GM18502 (cell line): ENCODE data around the gene TRIO.

Experiments
- ATAC-seq: cut with Tn5 transposase; IDR thresholded peaks from one replicate; pipeline ENCODE4 v1.9.1; 2021; ENCODE audit warnings: mild to moderate bottlenecking; ENCODE audit not compliant: unreplicated experiment, poor library complexity

Gene TRIO

DNA sequence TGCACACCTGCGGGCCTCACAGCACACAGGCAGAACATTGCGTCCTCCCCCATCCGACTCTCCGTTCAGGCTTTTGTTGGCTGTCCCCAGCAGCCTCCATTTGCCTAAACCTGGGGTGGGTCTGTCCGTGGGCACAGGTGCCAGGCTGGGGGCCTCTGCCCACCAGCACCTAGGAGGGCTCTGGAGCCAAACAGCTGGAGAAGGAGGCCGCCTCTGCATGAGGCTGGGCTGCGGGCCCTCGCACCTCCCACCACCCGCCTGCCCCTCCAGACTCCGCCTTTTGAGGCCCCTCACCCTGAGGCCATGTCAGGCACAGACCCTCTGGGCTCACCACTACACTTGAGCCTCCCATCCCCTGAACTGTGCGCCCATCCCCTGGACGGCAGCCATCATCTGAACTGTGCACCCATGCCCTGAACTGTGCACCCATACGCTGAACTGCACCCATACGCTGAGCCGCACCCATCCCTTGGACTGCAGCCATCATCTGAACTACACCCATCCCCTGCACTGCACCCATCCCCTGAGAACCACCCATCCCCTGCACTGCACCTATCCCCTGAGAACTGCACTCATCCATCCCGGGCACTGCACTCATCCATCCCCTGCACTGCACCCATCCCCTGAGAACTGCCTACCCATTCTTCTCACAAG lies 340.5 kb downstream of the TRIO start:
- no peak for ATAC-seq

DNA sequence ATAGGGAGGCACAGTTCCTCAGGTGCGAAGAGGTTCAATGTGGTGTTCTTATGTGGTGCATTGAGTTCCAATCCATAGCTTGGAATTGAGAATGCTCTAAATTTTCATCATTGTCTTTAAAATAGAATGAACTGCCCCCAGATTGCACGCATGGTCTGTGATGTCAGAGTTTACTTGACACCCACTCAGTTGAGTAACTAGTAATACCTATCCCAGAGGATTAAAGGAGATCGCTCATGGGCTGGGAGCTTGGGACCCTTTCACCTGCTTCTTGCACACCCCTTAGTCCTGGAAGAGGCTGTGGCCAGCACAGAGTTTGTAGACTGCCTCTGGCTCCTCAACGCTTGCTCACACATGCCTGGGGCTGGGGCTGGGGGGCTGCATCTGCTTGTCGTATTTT lies 343.3 kb downstream of the TRIO start:
- no peak for ATAC-seq

DNA sequence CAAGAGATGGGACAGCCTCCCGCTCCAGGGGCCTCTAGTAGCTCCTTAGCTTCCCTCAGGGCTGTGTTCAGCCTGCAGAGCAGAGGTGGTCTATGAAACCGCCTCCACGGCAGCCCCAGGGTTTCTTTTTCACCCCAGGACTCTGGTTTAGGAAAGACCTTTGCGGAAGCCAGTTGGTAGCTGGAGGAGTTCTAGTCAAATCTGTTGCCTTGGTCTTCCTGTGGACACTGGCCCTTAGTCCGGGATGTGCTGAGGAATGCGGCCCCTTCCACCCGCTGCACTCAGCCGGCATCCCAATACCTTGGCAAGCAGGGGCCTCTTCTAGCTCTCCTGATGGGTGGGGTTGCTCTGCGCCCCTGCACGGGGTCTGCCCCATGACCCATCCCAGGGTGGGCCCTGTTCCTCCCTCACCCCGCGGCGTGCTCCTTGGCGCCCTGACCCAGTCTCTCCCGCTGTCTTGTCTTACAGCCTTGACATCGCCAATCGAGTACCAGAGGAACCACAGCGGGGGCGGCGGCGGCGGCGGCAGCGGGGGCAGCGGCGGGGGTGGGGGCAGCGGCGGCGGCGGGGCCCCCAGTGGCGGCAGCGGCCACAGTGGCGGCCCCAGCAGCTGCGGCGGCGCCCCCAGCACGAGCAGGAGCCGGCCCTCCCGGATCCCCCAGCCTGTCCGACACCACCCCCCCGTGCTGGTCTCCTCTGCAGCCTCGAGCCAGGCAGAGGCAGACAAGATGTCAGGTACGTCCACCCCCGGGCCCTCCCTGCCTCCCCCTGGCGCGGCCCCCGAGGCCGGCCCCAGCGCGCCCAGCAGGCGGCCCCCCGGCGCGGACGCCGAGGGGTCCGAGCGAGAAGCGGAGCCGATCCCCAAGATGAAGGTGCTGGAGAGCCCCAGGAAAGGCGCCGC lies 344.1 kb downstream of the TRIO start:
- ATAC-seq: no peak

DNA sequence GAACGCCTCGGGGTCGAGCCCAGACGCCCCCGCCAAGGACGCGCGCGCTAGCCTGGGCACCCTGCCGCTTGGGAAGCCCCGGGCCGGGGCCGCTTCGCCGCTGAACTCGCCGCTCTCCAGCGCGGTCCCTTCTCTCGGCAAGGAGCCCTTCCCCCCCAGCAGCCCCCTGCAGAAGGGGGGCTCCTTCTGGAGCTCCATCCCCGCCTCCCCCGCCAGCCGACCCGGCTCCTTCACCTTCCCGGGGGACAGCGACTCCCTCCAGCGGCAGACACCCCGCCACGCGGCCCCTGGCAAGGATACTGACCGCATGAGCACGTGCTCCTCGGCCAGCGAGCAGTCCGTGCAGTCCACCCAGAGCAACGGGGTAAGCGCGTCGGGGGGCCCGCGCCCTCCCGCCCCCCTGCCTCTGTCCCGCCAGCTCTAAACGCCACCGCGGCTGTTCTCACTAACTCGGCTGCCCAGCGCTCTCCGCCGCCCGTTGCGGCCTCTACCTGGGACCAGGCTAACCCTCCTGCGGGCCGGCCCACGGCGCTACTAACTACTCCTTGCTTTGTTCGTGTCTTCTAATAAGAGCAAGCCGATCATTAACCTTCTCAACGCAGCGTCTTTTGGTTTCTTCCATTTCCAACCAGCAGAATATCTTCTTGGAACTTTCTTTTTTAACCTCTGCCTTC lies 344.9 kb downstream of the TRIO start:
- no peak for ATAC-seq

GRCh38 chr5:14488709-14489108 lies 345.6 kb downstream of the TRIO start:
- ATAC-seq: no peak

DNA sequence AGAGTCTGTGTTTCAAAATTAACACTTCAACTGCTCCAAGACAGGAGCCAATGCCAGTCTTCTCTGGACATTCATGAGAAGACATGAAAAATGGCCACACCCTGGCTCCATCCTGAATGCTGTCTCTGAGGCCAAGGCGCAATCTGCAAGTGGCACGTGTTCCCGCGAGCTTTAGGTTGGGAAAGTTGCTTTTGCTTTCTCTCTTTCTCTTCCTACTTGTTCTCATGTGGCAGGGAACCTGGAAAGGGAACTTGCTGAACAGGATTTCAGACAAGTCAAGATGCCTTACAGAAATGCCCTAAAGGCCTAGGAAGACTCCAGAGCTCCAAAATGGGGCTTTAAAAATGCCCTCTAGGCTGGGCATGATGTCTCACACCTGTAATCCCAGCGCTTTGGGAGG lies 346.5 kb downstream of the TRIO start:
- ATAC-seq: no peak

DNA sequence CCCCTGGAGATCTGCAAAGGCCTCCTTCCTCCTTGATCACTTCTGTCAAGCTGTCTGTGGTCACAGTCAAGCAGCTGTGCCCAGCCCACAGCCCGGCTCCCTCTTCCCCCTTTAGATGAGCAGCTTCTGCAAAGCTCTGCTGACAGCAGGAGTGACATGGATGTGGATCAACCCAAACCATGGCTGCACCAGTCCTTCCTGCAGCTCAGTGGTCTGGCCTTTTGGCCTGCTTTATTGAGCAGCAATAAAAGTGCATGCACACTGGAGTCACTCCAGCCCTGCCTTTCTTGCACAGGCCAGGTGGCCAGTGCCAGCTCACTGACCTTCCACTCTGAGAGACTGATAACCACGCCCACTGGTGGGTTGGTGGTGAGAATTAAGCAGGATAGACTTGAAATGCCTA lies 347.2 kb downstream of the TRIO start:
- no peak for ATAC-seq

DNA sequence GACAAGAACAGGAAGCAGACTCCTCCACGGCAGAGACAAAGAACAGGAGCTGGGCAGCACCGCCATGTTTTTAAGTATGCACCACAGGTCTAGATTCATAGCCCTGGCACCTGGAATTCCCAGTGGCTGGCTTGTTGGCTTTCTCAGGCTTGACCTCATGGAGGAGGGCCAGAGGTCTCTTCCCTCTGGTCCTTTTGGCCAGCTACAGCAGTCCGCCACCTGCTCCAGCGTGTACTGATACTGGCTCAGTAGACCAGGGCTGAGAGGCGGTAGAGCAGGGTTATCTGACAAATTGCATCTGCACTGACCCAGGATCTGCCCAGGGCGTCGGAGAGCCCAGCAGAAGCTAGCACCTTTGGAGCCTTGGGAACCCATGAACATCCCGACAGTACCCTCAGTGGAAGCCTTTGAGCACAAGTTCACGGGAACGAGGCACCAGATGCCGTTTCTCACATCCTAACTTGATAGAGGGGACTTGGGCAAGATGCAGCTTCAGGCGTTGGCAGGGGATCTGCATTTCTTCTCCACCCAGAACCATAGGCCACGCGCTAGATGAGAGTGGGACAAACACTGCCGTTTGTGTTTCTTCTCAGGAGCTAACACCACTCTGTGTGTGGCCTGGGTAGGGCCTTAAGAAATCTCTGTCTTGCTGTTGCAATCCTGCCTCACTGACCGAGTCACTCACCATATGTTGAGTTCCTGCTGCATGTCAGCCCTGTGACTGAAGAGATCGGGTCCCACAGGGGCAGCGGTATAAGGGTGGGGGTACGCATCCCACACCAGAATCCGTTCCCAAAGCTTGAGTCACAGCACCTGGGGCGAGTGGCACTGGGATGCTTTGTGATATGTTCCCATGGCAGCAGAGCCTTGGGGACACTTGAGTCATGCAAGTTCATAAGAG lies 348.1 kb downstream of the TRIO start:
- ATAC-seq: no peak

GRCh38 chr5:14492331-14492964 lies 349.3 kb downstream of the TRIO start:
- no peak for ATAC-seq

- no peak for ATAC-seq
These were observed 352.2 kb downstream of the TRIO start for GRCh38 chr5:14495301-14495700.

GRCh38 chr5:14497311-14497710 lies 354.2 kb downstream of the TRIO start:
- ATAC-seq: no peak

DNA sequence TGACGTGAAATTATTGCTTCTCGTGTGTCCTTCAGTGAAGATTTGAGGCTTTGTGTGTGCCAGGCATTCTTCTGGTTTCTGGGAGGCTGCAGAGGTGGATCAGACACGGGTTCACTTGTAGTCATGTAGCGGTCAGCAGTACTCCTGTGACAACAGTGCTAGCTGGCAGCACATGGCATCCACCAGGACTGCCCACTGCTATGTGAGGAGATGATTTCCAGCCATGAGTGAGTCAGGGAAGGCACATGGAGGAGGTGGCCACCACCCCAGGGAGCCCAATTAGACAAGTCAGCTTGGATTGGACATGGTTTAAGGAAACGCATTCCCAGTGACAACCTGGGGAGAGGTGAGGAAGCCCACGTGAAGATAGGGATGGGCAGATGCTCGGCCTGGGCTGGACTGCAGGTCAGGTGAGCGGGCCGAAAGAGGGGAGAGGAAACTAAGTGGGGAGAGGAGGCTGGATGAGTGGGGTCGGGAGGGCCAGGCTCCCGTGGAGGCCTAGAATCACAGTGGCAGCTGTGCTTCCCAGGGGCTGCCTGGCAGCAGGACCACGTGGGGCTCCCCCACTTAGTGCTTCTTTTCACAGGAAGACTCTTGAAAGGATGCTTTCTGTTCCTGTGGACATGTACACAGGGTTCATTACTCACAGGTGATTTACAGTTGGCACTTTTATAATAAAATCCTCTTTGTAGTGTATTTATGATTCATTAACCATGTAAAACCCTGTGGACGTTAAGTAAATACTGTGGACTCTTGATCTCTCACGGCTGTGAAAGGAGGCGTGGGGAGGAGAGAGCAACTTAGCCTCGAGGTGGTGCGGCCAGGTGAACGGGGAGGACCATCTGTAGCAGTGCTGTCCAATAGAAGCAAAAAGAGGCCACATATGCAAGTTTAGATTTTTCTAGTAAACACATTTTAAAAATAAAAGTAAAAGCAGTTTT lies 358.5 kb downstream of the TRIO start:
- ATAC-seq: no peak

DNA sequence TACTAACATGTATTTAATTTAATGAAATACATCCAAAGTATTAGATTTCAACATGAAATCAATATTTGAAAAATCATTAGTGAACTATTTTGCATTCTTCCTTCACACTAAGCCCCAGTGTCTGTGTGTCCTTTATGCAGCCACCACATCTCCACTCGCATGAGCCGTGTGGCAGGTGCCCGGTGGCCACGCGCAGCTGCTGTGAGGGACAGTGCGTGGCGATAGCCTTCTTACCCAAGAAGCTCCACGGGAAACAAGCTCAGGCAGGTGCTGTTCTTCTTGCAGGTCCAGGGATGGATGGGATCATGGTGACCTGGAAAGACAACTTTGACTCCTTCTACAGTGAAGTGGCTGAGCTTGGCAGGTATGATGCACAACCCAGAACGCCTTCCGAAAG lies 359.1 kb downstream of the TRIO start:
- no peak for ATAC-seq

GRCh38 chr5:14503017-14503680 lies 360.0 kb downstream of the TRIO start:
- no peak for ATAC-seq

DNA sequence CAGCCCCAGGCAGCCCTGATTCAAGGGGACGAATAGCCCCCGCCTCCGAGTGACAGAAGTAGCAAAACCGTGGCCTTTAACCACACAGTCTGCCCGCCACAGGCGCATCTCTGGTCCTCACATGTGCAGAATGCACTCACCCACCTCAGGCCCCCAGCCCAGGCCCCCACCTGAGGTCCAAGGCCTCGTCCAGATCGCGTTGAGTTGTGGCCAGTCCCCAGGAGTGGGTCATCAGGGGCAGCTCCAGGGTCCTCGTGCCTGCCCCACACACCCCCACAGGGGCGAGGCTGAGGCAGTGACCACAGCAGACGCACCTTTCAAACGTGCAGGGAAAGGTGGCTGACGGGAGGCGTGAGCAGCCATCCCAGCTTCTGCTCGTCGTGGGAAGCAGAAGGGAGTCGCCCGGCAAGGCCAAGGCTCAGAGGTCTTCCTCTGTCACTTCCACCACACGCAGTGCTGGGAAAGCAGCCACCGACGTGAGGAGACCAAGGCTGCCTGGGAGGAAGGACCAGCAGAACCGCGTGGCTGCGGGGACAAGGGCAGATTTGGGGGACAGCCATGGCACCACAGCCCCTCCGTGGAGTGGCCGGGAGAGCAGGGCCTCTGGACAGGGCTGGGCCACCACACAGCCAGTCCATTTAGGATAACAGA lies 360.7 kb downstream of the TRIO start:
- no peak for ATAC-seq

DNA sequence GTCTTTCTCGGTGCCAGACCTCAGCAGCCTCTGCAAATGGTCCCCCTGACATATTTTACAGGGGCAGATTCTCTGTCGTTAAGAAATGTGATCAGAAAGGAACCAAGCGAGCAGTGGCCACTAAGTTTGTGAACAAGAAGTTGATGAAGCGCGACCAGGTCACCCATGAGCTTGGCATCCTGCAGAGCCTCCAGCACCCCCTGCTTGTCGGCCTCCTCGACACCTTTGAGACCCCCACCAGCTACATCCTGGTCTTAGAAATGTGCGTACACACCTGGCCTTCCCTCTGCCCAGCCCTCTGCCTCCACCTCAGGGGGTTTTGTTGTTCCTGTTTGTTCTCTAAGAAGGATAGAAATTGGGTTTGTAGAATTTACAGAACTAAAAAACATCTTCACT lies 361.2 kb downstream of the TRIO start:
- no peak for ATAC-seq

DNA sequence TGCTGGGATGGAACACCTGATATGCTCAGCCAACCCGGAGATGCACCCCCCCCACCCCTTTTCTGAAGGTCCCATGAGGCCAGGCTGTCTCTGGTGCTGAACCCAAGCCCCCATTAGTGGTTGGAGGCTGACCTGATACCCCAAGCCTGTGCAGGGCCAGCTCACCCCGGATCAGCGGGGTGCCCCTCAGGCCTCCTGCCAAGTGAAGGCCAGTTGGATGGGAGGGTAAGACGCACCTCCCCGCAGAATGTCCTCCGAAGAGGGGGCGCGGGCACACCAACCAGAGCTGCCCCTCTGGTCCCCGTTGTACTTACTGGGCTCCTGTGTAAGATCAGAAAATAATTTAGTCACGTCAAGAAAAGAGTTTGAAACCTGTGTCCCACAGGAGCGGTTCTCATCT lies 361.7 kb downstream of the TRIO start:
- no peak for ATAC-seq
